Tibial artery (tissue), 4 donors: ENCODE measurements around the gene ITGA2B.
A peak's percentile ranks its signal among the peaks of the same experiment; 100 is the strongest.

Experiments used
- DNase-seq, 2 donors: peaks; one replicate each; pipeline ENCODE4 v3.0.0-alpha.2; 2019
- H3K27ac ChIP-seq, 2 donors: fragments of 200-600 bp; sonication (generic) in 1 of 2; 1 replicate in 1 of 2; 2 replicates in 1 of 2; pipeline ENCODE4 v1.5.1; 2018 to 2019; ENCODE audit warnings: mild to moderate bottlenecking in 1 of 2
- H3K27me3 ChIP-seq, 2 donors: fragments of 200-600 bp; sonication (generic) in 1 of 2; one replicate each; pipeline versions ENCODE4 v1.5.1 to v1.6.0; 2016 to 2019
- H3K36me3 ChIP-seq, 3 donors: fragments of 200-600 bp; sonication (generic) in 2 of 3; one replicate each; pipeline ENCODE4 v1.5.1; 2016 to 2019; ENCODE audit warnings: mild to moderate bottlenecking in 2 of 3
- H3K4me1 ChIP-seq, 4 donors: fragments of 200-600 bp; sonication (generic) in 2 of 4; 1 replicate in 3 of 4; 2 replicates in 1 of 4; pipeline ENCODE4 v1.5.1; 2016 to 2019
- H3K4me3 ChIP-seq, 2 donors: fragments of 200-600 bp; sonication (generic) in 1 of 2; 1 replicate in 1 of 2; 2 replicates in 1 of 2; pipeline ENCODE4 v1.5.1; 2018 to 2019; ENCODE audit warnings: mild to moderate bottlenecking in 2 of 2
- H3K9me3 ChIP-seq, 3 donors: fragments of 200-600 bp; sonication (generic) in 1 of 3; one replicate each; pipeline ENCODE4 v1.5.1; 2016 to 2019
- CTCF ChIP-seq, 2 experiments: fragments of 200-600 bp in 1 of 2; fragments of 450-650 bp in 1 of 2; IDR thresholded peaks; one replicate each; pipeline ENCODE4 v1.5.1; 2017 to 2019; ENCODE audit warnings: antibody characterized with exemption in 2 of 2, mild to moderate bottlenecking in 1 of 2, moderate library complexity in 1 of 2
- intact Hi-C: fragments of 100-400 bp; cut with DNase I; formaldehyde crosslinking; loops from one replicate; pipeline ENCODE4 v1.15.0; 2023; ENCODE audit warnings: low total_unique reads

The ITGA2B gene

DNA sequence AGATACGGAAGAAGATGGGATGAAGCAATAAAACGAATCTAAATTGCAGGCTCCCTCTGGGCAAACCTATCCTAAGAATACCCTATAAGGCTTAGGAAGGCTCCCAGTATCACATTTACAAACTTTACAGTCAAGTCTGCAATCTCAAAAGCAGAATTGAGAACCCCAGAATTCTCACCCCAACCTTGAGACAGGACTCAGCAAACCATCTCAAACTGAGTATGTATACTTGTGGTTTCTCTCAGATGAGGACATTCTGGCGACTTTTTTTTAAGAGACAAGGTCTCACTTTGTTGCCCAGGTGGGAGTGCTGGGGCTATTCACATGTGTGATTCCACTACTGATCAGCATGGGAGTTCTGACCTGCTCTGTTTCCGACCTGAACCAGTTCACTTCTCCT, 19.3 kb upstream of the ITGA2B start:
- no peaks in the 10 kb centered on the region for H3K4me1 ChIP-seq
- peaks cover 14 to 31% (median 18%) of the 10 kb centered on the region in 3 donors for H3K36me3 ChIP-seq
- H3K27me3 ChIP-seq, result no peaks in the 10 kb centered on the region
- intact Hi-C loops, result no loop called here
- no peak for TF ChIP-seq CTCF (IDR thresholded peaks at IDR 0.05)
- H3K9me3 ChIP-seq, result no peaks in the 10 kb centered on the region
- no peak overlapping the region for H3K4me3 ChIP-seq
- H3K27ac ChIP-seq, result no peak overlapping the region
- no peak for DNase-seq

- H3K27me3 ChIP-seq, result no peaks in the 10 kb centered on the region
- H3K4me3 ChIP-seq, result no peak overlapping the region
- peaks cover 48 to 82% (median 55%) of the 10 kb centered on the region in 3 donors for H3K36me3 ChIP-seq
- H3K27ac ChIP-seq, result no peak overlapping the region
- no peaks in the 10 kb centered on the region for H3K9me3 ChIP-seq
- no peak for TF ChIP-seq CTCF (IDR thresholded peaks at IDR 0.05)
- H3K4me1 ChIP-seq, result no peaks in the 10 kb centered on the region
- no peak for DNase-seq
- intact Hi-C loops, result no loop called here
These were observed 13.2 kb upstream of the ITGA2B start for GRCh38 chr17:44402564-44403172.

DNA sequence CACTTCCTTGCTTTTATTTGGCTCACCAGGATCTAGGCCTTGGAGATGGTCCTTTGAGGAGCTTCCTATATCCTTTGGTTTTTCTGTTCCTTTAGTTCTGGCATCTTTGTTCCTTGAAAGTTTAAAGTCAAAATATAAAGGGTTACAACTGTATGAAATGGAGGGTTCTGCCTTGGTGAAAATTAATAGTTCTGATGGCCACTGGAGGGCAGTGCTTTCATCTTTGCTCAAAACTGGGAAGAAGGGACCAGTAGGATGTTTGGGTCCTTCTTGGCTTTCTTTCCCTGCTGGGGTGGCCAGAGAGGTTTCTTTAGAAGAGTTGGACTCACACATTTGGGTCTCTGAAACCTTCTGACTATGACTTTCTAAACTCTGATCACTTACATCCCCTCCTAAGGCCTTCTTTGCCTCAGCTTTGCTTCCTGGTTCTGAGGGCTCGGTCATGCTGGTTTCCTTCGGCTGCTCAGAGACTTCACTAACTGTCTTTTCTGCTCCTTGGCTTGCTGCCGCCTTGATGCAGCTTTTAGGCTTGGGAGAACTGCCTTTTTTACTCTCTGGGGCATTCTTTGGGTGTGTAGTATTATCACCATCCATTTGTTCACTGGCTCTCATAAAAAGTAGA, 10.9 kb upstream of the ITGA2B start:
- H3K4me1 ChIP-seq, result no peaks in the 10 kb centered on the region
- intact Hi-C loops, result no loop called here
- peak; percentile 24 to 28 for TF ChIP-seq CTCF (IDR thresholded peaks at IDR 0.05)
- H3K36me3 ChIP-seq, result peaks cover 41 to 83% (median 59%) of the 10 kb centered on the region in 3 donors
- H3K27ac ChIP-seq, result no peak overlapping the region
- no peak overlapping the region for H3K4me3 ChIP-seq
- no peak for DNase-seq
- no peaks in the 10 kb centered on the region for H3K27me3 ChIP-seq
- no peaks in the 10 kb centered on the region for H3K9me3 ChIP-seq

DNA sequence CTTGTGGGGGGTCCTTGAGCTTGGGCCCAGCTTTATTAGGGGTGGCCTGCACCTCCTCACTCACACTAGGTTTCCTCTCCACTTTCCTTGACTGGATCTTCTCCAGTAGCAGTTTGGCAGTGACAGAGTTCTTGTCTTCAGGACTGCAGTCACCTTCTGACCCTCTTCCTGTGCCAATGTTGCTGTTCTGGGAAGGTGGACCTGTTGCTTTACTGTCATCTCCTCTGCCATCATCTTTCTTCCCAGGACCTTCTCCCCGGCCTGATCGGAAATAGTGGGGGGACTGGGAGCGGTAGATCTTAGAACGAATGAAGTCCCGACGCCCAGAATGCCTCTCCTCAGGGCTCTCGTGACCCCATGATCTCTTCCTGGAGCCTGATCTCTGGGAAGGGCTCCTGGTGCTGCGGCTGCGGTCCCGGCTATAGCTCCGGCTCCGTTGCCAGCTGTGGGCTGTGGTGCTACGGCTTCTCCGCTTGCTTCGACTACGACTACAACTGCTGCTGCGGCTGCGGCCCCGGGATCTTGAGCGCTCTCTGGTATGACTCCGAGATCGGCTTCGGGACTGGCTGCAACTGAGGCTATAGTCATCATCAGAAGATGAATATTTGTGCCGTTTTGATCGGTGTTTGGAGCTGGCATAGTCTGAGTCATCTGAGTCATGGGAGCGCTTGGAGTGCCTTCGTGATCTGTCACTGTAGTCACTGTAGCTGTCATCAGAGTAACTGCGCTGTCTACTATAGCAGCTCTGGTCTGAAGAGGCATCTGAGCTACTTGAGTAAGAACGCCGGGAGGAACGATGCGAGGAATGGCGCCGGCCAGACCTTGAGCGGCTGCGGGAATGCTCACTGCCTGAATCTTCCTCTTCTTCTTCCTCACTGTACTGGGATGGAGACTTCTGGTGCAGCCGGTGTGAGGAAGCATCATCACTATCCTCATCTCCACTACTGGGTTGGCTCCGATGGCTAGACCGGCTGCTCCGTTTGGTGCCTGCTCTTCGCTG, 9.5 kb upstream of the ITGA2B start:
- DNase-seq, result no peak
- no peaks in the 10 kb centered on the region for H3K9me3 ChIP-seq
- H3K27me3 ChIP-seq, result no peaks in the 10 kb centered on the region
- H3K4me1 ChIP-seq, result no peaks in the 10 kb centered on the region
- no peak for TF ChIP-seq CTCF (IDR thresholded peaks at IDR 0.05)
- no peak overlapping the region for H3K4me3 ChIP-seq
- intact Hi-C loops, result no loop called here
- H3K36me3 ChIP-seq, result peaks cover 37 to 71% (median 48%) of the 10 kb centered on the region in 3 donors
- no peak overlapping the region for H3K27ac ChIP-seq

- no peak for TF ChIP-seq CTCF (IDR thresholded peaks at IDR 0.05)
- Histone ChIP-seq H3K4me3 (no peak overlapping the region), H3K36me3 (peaks cover 37 to 59% (median 46%) of the 10 kb centered on the region in 3 donors), H3K27ac (no peak overlapping the region), H3K9me3 (no peaks in the 10 kb centered on the region), H3K4me1 (peaks cover 0 to 4% (median 0%) of the 10 kb centered on the region in 4 donors), H3K27me3 (no peaks in the 10 kb centered on the region)
- intact Hi-C loops, result no loop called here
- no peak for DNase-seq
These were observed 8.3 kb upstream of the ITGA2B start for GRCh38 chr17:44397479-44398440.
